IMR-90 (cell line): ENCODE data around the gene ATP5ME. TPM values are rescaled to one million over a fixed set of nuclear protein-coding genes. Genes with fewer than 3 reads are reported as not detected.

ENCODE experiments used
- ATAC-seq: fragments of 200-7000 bp; cut with Tn5 transposase; 2 replicates; pipeline ENCODE4 v1.9.1; 2020; ENCODE audit warnings: low read depth, mild to moderate bottlenecking, moderate library complexity
- BruUV-seq: library from RNA; stranded (reverse); fragments of 400-500 nt; replicated peaks from 2 replicates; lab custom pipeline; 2021; lab: Mats Ljungman, UMichigan
- CTCF ChIA-PET: fragments of 300-600 bp; formaldehyde crosslinking; extraction: SDS; loops from one replicate; lab custom pipeline; 2021; ENCODE audit warnings: antibody characterized with exemption; lab: Yijun Ruan, JAX
- POLR2A ChIA-PET: fragments of 300-600 bp; sonication (Branson Sonifier 250); formaldehyde crosslinking; loops from one replicate; lab custom pipeline; 2022; ENCODE audit warnings: antibody characterized with exemption; ENCODE audit not compliant: unreplicated experiment; lab: Charles Lee
- DNase-seq: peaks from one replicate; pipeline ENCODE4 v3.0.0; 2013
- H2AFZ ChIP-seq: replicated peaks from 2 replicates; pipeline ENCODE3; 2013; ENCODE audit warnings: low read length, mild to moderate bottlenecking; ENCODE audit not compliant: poor library complexity
- H2AK5ac ChIP-seq: 2 replicates; pipeline ENCODE4 v1.6.1; 2013; ENCODE audit warnings: low read depth, low read length, inconsistent platforms
- H2AK9ac ChIP-seq: replicated peaks from 2 replicates; pipeline ENCODE3; 2013; ENCODE audit warnings: mild to moderate bottlenecking, low read depth, low read length, moderate library complexity; ENCODE audit not compliant: poor library complexity
- H2BK120ac ChIP-seq: 2 replicates; pipeline ENCODE4 v1.6.1; 2013; ENCODE audit warnings: low read depth, low read length, inconsistent platforms
- H2BK15ac ChIP-seq: 3 replicates; pipeline ENCODE4 v1.6.1; 2013; ENCODE audit warnings: low read depth, low read length, inconsistent platforms
- H2BK20ac ChIP-seq: 2 replicates; pipeline ENCODE4 v1.6.1; 2013; ENCODE audit warnings: low read depth, mild to moderate bottlenecking, inconsistent platforms, low read length, moderate library complexity
- H2BK5ac ChIP-seq: 2 replicates; pipeline ENCODE4 v1.6.1; 2013; ENCODE audit warnings: mild to moderate bottlenecking, low read depth, low read length, inconsistent platforms; ENCODE audit not compliant: poor library complexity, severe bottlenecking
- H3K14ac ChIP-seq: replicated peaks from 2 replicates; pipeline ENCODE4 v1.6.1; 2013; ENCODE audit warnings: low read depth, low read length, inconsistent platforms
- H3K18ac ChIP-seq: 2 replicates; pipeline ENCODE4 v1.6.1; 2013; ENCODE audit warnings: low read depth, low read length, control low read depth
- H3K23ac ChIP-seq: 2 replicates; pipeline ENCODE4 v1.6.1; 2013; ENCODE audit warnings: low read depth, low read length, inconsistent platforms
- H3K27ac ChIP-seq: 2 replicates; pipeline ENCODE4 v1.5.1; 2013; ENCODE audit warnings: mild to moderate bottlenecking, control low read depth, low read length; ENCODE audit not compliant: insufficient read depth
- H3K27me3 ChIP-seq: 2 replicates; pipeline ENCODE4 v1.6.1; 2013; ENCODE audit warnings: low read length; ENCODE audit not compliant: control insufficient read depth, insufficient read depth
- H3K36me3 ChIP-seq: 2 replicates; pipeline ENCODE4 v1.6.1; 2013; ENCODE audit warnings: low read length, mixed read lengths; ENCODE audit not compliant: control insufficient read depth, insufficient read depth
- H3K4ac ChIP-seq: 2 replicates; pipeline ENCODE4 v1.6.1; 2013; ENCODE audit warnings: low read depth, low read length, inconsistent platforms
- H3K4me1 ChIP-seq: 2 replicates; pipeline ENCODE4 v1.6.1; 2013; ENCODE audit warnings: low read length, mixed read lengths; ENCODE audit not compliant: control insufficient read depth, insufficient read depth
- H3K4me2 ChIP-seq: 2 replicates; pipeline ENCODE4 v1.6.1; 2013; ENCODE audit warnings: low read depth, mild to moderate bottlenecking, control low read depth, low read length, moderate library complexity
- H3K4me3 ChIP-seq: 2 replicates; pipeline ENCODE4 v1.5.1; 2013; ENCODE audit warnings: low read depth, mild to moderate bottlenecking, control low read depth, low read length, moderate library complexity; ENCODE audit not compliant: insufficient read depth
- H3K56ac ChIP-seq: 2 replicates; pipeline ENCODE4 v1.6.1; 2013; ENCODE audit warnings: low read length, inconsistent platforms; ENCODE audit not compliant: insufficient read depth; ENCODE audit errors: extremely low read depth
- H3K79me1 ChIP-seq, 2 experiments: 2 replicates each; pipeline ENCODE4 v1.6.1; 2013; ENCODE audit warnings: low read length in 2 of 2, inconsistent platforms in 1 of 2, low read depth in 1 of 2
- H3K9ac ChIP-seq: 2 replicates; pipeline ENCODE4 v1.6.1; 2013; ENCODE audit warnings: low read depth, low read length, control low read depth
- H3K9me1 ChIP-seq: 2 replicates; pipeline ENCODE4 v1.6.1; 2013; ENCODE audit warnings: low read length, inconsistent platforms; ENCODE audit not compliant: insufficient read depth
- H3K9me3 ChIP-seq: 2 replicates; pipeline ENCODE4 v1.6.1; 2013; ENCODE audit warnings: low read length; ENCODE audit not compliant: control insufficient read depth, insufficient read depth
- H4K20me1 ChIP-seq: 2 replicates; pipeline ENCODE4 v1.6.1; 2013; ENCODE audit warnings: low read length, inconsistent platforms; ENCODE audit not compliant: insufficient read depth
- H4K5ac ChIP-seq: 2 replicates; pipeline ENCODE4 v1.6.1; 2013; ENCODE audit warnings: mild to moderate bottlenecking, low read depth, low read length, control low read depth
- H4K8ac ChIP-seq, 2 experiments: 2 replicates each; pipeline ENCODE4 v1.6.1; 2013; ENCODE audit warnings: low read depth in 2 of 2, low read length in 2 of 2, control low read depth in 1 of 2, inconsistent platforms in 1 of 2
- H4K91ac ChIP-seq: 2 replicates; pipeline ENCODE4 v1.6.1; 2013; ENCODE audit warnings: low read depth, low read length, inconsistent platforms; ENCODE audit not compliant: insufficient read depth
- CEBPB ChIP-seq: IDR thresholded peaks from 2 replicates; pipeline ENCODE4 v1.6.1; 2012; ENCODE audit warnings: low read depth, low read length, improper control_type of control experiment
- CHD1 ChIP-seq: IDR thresholded peaks from 2 replicates; pipeline ENCODE4 v1.6.1; 2012; ENCODE audit warnings: low read depth, low read length, improper control_type of control experiment
- MAZ ChIP-seq: IDR thresholded peaks from 2 replicates; pipeline ENCODE4 v1.6.1; 2012; ENCODE audit warnings: low read depth, mild to moderate bottlenecking, low read length, improper control_type of control experiment, moderate library complexity, borderline replicate concordance
- MXI1 ChIP-seq: IDR thresholded peaks from 2 replicates; pipeline ENCODE4 v1.6.1; 2012; ENCODE audit warnings: low read depth, mild to moderate bottlenecking, low read length, moderate library complexity, borderline replicate concordance
- NFE2L2 ChIP-seq: fragments of 150-350 bp; IDR thresholded peaks from 2 replicates; pipeline ENCODE4 v1.6.1; 2016; ENCODE audit warnings: low read depth, mild to moderate bottlenecking, low read length
- POLR2A ChIP-seq: IDR thresholded peaks from 2 replicates; pipeline ENCODE4 v1.6.1; 2012; ENCODE audit warnings: mild to moderate bottlenecking, low read depth, low read length
- RAD21 ChIP-seq: IDR thresholded peaks from 2 replicates; pipeline ENCODE4 v1.6.1; 2012; ENCODE audit warnings: low read length, improper control_type of control experiment
- WGBS, 2 experiments: methylation state at CpG; one replicate each; pipeline versions ENCODE4 v1.1.5 to v1.1.7; 2013; ENCODE audit warnings: missing lambda C conversion rate in 2 of 2; ENCODE audit not compliant: insufficient read length in 1 of 2; ENCODE audit errors: extremely low coverage in 2 of 2; 5-methylcytosine and 5-hydroxymethylcytosine counted together
- dilution Hi-C: fragments of 300-500 bp; cut with HindIII; formaldehyde crosslinking; loops from one replicate; pipeline ENCODE4 v1.14.3; 2018; ENCODE audit warnings: low sequenced_read_pairs; ENCODE audit not compliant: unreplicated experiment
- in situ Hi-C: fragments of 300-500 bp; cut with MboI; formaldehyde crosslinking; loops from 3 replicates; pipeline ENCODE4 v1.14.3; 2019; ENCODE audit warnings: low sequenced_read_pairs, inconsistent platforms, mixed read lengths
- intact Hi-C: fragments of 100-400 bp; cut with micrococcal nuclease; formaldehyde crosslinking; loops from 2 replicates; pipeline ENCODE4 v1.10.0; 2022
- polyA plus RNA-seq, 3 experiments: library from polyadenylated mRNA; depleted of rRNA; stranded (reverse); fragments of >200 nt; gene quantifications; 2 replicates each; pipeline ENCODE4 v1.2.3, GENCODE V29; 2012; ENCODE audit warnings: low replicate concordance in 1 of 3
- total RNA-seq: library from RNA; depleted of rRNA; stranded (reverse); fragments of >200 nt; gene quantifications from 2 replicates; pipeline ENCODE4 v1.2.3, GENCODE V29; 2012
- TF ChIP-seq, protein P1 (sequence below): conservative IDR thresholded peaks from 2 replicates; pipeline ENCODE4 v1.5.1; 2012; ENCODE audit warnings: mild to moderate bottlenecking, low read depth, low read length, improper control_type of control experiment

Gene ATP5ME
- total and polyA plus RNA-seq, 2 of the 4 experiments (the other 2 are of a cell fraction), result 39.3 to 603 TPM

DNA sequence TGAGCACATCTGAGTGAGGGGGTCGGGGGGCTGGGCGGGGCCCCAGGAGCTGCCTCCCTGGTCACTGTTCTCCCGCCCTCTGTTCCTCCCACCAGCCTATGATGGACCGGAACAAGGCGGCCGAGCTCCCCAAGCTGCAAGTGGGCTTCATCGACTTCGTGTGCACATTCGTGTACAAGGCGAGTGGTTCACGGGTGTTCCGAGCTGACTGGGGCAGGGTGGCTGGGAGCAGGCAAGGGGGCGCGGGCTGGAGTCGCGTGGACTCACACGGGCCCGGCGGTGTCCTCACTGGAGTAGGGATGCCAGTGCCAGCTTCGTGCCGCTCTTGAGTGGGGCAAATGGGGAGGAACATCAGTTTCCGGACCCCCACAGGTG, 7.7 kb downstream of the ATP5ME start:
- no peak overlapping the region for H2BK5ac ChIP-seq
- DNase-seq, result no peak
- no peak overlapping the region for H3K9ac ChIP-seq
- H4K5ac ChIP-seq, result no peak overlapping the region
- ATAC-seq, result no peak; the same call in 1 of the 2 replicates
- H3K9me1 ChIP-seq, result 0 out of 2 replicates have a peak, but pooled peaks cover 3% of the 10 kb centered on the region
- no peak overlapping the region for H3K23ac ChIP-seq
- H4K91ac ChIP-seq, result no peak overlapping the region
- POLR2A ChIA-PET, result no interaction called here
- H4K8ac ChIP-seq, result no peak overlapping the region
- H4K20me1 ChIP-seq, result no peaks in the 10 kb centered on the region
- no peak overlapping the region for H2BK15ac ChIP-seq
- no peak overlapping the region for H2AK9ac ChIP-seq
- H2AFZ ChIP-seq, result no peak overlapping the region
- no peak for TF ChIP-seq RAD21
- TF ChIP-seq CHD1, result no peak
- no peak for TF ChIP-seq POLR2A
- TF ChIP-seq NFE2L2, result no peak
- TF ChIP-seq, protein P1, sequence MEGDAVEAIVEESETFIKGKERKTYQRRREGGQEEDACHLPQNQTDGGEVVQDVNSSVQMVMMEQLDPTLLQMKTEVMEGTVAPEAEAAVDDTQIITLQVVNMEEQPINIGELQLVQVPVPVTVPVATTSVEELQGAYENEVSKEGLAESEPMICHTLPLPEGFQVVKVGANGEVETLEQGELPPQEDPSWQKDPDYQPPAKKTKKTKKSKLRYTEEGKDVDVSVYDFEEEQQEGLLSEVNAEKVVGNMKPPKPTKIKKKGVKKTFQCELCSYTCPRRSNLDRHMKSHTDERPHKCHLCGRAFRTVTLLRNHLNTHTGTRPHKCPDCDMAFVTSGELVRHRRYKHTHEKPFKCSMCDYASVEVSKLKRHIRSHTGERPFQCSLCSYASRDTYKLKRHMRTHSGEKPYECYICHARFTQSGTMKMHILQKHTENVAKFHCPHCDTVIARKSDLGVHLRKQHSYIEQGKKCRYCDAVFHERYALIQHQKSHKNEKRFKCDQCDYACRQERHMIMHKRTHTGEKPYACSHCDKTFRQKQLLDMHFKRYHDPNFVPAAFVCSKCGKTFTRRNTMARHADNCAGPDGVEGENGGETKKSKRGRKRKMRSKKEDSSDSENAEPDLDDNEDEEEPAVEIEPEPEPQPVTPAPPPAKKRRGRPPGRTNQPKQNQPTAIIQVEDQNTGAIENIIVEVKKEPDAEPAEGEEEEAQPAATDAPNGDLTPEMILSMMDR, result no peak
- no peak for TF ChIP-seq CEBPB
- TF ChIP-seq MXI1, result no peak
- no peak for TF ChIP-seq MAZ
- no peak overlapping the region for H3K56ac ChIP-seq
- no peaks in the 10 kb centered on the region for H3K4me1 ChIP-seq
- dilution Hi-C loops, result no loop called here
- no peak overlapping the region for H3K14ac ChIP-seq
- H3K9me3 ChIP-seq, result no peaks in the 10 kb centered on the region; the same call in 1 of the 2 replicates
- in situ Hi-C loops, result no loop called here
- H3K36me3 ChIP-seq, result peaks cover 5% of the 10 kb centered on the region; the same call in 1 of the 2 replicates
- no peaks in the 10 kb centered on the region for H3K79me1 ChIP-seq
- BruUV-seq, result no TSS peak
- intact Hi-C loops, result no loop called here
- no peak overlapping the region for H3K27ac ChIP-seq
- CTCF ChIA-PET, result no interaction called here
- H3K18ac ChIP-seq, result no peak overlapping the region
- no peak overlapping the region for H3K4ac ChIP-seq
- 83% methylated on average over 1 of the region's 22 CpGs; no CpG with 5 or more reads in 1 of the 2 experiments for WGBS, 2 experiments
- H2BK20ac ChIP-seq, result no peak overlapping the region
- no peak overlapping the region for H2AK5ac ChIP-seq
- peaks cover 4% of the 10 kb centered on the region; the same call in 1 of the 2 replicates for H3K27me3 ChIP-seq
- no peak overlapping the region for H3K4me3 ChIP-seq
- H2BK120ac ChIP-seq, result no peak overlapping the region
- H3K4me2 ChIP-seq, result no peak overlapping the region
